Hematopoietic multipotent progenitor cell treated with erythropoietin and hydrocortisone succinate and interleukin-3 and kit ligand, for 4 days (in vitro differentiated cells): Measurements from ENCODE around the gene ZNF264.
A peak's percentile ranks its signal among the peaks of the same experiment; 100 is the strongest.
"Not testable (repeated sequence)": the region's sequence is repeated elsewhere in the genome, so short reads cannot be mapped to it uniquely, and the experiment has no call there.

Experiments
- DNase-seq: peaks from one replicate; pipeline ENCODE4 v3.0.0-alpha.2; 2015

The ZNF264 gene

DNA sequence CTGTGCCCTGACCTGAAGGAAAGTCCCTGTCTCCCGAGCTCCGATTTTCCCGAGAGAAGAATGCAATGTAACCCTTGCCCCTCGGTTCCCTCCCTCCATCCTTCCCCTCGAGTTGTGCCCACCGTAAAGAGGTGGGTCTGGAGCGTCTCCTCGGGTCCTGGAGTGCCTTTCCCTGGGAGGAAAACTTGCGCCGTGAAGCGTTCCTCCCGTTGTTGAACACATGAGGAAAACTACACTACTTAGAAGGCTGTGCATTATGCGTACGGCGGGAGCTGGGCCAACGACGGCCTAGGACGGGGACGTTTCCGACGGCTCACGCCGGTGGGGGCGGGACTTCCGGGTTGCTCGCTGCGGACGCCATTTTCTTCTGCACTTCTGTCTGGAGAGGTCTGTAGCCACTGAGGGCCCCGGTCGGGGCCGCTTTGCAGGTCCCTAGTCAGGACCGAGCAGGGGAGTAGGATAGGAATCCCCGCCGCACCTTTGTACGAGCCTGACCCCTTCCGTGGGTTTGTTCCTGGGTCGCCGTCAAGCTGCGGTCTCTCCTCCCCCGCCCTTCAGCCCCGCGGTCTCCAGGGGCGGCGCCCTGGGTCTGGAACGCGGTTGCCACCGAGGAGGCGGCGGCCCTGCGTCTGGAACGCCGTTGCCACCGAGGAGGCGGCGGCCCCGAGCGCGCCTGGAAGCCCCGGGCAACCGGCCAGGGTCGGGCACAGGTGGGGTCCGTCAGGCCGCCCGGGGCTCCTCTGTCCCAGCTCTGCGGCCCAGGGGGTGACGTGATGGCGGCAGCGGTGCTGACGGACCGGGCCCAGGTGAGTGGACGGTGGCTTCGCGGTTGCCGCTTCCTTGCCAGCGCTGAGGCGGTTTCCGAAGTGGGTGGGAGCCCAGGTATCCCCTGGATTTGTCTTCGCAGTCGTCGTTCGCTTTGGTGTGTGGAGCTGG lies at the start of gene ZNF264:
Gene ZNF264 (plus strand): TSS at position 360 of the 936 bp plus-strand sequence. CDS start 414 bp downstream, at position 774.
- DNase-seq, result peak; percentile 96

DNA sequence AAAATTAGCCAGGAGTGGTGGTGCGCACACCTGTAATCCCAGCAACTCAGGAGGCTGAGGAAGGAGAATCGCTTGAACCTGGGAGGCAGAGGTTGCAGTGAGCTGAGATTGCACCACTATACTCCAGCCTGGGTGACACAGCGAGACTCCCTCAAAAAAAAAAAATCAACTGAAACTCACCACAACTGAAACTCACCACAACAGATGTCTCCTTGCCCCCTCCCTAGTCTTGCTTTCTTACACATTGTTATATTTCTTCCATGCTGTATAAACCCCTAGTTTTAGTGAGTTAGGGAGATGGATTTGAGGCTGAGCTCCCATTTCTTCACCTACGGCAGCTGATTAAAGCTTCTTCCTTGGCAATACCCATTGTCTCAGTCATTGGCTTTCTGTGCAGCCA lies 49.6 kb upstream of the ZNF264 start:
- no peak for DNase-seq

DNA sequence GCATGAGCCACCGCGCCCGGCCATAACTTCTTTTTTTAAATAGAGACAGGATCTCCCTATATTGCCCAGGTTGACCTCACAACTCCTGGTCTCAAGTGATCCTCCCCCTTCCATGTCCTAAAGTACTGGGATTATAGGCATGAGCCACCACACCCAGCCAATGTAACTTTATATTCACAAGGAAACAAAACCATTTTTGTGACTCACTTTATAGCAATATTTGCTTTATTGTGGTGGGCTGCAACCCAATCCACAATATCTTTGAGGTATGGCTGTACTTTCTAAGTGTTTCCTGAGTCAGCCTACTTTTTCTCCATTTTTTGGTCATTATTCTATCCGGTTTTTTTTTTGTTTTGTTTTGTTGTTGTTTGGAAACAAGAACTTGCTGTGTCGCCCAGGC lies 38.4 kb upstream of the ZNF264 start:
- no peak for DNase-seq

DNA sequence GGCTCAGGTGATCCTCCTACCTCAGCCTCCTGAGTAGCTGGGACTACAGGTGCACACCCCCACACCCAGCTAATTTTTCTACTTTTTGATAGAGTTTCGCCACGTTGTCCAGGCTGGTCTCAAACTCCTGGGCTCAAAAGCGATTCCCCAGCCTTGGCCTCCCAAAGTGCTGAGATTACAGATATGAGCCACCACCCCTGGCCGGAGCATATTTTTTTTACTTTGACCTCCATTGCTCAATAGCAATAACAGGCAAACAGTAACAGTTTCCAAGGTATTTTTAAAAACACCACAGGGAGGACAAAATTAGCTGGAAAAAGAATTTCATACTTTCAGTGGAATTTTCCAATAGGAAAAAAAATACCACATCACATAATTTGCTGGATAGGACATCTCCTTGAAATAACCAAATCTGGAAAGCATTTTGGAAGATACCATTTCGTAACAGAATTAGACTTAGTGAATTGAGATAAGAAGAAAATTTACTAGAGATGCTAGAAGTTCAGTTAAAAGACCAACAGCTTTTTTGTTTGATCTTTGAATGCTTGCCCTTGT lies 29.2 kb upstream of the ZNF264 start:
- no peak for DNase-seq

DNA sequence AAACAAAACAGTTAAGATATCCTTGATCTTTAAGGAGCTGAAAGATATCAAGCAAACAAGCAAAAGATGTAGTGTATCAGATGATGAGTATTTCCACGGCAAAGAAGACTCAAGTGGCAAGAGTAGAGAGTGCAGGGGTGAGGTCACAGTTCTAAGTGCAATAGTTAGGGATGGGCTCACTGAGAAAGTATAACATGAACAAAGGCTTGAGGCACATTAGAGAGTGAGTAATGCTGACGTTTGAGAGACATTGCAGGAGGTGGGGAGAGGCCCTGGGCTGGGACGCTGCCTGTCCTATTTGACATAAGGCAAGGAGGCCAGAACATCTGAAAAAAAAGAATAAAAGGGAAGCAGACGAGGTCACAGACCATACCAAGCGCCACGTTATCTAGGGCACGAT lies 25.5 kb upstream of the ZNF264 start:
- no peak for DNase-seq

DNA sequence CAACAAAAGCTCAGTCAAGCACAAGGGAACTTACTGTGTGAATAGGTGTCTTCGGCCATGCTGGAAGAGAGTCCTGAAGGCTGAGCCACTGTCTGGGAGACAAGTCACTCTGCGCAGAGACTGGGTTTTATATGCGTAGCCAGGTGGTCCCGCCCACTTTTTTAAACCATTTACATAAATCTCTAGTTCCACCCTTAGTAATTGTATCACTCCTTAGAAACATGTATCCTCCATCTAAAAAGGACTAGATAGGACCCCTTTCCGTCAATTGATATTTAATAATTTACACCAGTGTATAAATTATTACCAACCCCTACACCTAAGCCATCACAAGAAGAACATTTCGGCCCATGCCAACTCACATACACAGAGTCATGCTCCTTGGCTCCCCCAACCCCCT lies 23.9 kb upstream of the ZNF264 start, which contains the start of gene DUXA:
Gene DUXA (minus strand): TSS at position 101 of the 400 bp plus-strand sequence. CDS start 42 bp downstream, at position 59.
- DNase-seq, result no peak

DNA sequence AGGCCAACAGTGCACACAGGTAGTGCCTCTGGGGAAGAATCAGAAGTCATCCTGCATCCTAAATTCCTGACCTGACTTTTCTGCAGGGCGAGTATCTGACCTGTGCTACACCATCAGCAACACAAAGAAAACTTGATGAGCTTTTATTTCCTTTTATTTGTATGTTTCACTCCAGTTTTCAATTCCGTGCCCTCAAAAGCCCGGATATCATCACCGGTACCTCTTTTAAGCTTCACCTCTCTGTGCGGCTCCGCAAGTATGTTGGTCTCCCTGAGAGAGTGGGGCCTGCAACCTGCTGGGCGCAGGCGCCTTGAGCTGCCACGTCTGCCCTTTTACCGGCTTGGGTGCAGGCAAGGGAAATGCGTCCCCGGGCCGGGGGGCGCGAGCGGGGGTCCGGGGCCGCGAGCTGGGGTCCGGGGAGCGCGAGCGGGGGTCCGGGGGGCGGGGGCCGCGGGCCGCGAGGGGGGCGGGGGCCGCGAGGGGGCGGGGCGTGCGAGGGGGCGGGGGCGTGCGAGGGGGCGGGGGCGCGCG lies 19.7 kb upstream of the ZNF264 start:
- peak; percentile 72 for DNase-seq

DNA sequence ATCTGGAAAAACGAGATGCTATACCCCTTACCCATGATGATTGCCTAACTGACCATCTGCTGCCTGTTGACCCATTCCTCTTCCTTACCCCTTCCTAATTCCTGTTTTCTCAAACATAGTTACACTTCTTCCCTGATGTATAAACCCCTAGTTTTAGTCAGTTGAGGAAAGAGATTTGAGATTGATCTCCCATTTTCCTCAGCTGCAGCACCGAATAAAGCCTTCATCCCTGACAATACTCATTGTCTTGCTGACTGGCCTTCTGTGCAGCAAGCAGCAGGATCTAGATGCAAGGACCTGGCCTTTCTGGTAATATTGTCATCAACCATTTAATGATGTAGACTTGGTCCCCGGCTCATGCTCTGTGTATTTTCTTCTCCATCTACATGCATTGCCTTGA lies 999 bp upstream of the ZNF264 start:
- DNase-seq, result no peak

DNA sequence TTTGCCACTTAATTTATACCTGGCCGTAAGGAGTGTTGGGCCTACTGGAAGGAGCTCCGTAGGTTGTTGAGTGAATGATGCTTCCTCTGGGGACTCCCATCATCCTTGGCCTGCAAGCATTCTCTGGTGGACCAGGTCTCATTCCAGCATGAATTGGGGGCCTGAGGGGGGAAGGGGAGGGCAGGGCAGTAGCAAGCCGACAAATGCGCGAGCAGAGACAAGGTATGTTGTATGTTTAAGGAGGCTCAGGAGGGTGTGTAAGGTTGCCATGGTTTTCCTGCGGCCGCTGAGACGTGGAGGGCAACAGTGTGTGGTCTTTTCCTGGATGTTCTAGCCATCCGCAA lies 749 bp downstream of the ZNF264 start:
- peak; percentile 24 for DNase-seq

DNA sequence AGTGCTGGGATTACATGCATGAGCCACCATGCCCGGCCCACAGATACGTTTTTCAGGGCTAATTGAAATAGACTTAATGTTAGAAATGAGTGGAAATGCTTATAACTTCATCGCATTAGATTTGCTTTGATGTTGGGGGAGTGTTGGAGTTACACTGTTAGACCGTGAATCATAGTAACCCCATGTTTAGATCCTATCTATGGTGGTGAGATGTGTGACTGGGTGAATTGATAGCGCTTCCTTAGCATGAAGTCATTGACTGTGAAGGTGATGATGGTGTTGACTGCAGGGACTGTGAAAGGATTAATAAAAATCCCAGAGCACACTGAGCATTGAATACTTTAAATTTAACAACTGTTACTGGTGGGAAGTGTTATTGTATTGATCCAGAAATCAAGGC lies 1.7 kb downstream of the ZNF264 start:
- peak; percentile 24 for DNase-seq

DNA sequence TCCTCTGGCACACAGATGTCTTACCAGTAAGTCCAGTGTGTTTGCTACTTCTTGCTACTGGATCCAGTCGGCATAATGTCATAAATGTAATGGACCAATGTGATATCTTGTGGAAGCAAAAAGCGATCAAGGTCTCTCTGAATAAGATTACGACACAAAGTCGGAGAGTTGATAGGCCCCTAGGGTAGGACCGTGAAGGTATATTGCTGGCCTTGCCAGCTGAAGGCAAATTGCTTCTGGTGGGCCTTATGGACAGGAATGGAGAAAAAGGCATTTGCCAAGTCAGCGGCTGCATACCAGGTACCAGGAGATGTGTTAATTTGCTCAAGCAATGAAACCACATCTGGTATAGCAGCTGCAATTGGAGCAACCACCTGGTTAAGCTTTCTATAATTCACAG lies 6.6 kb downstream of the ZNF264 start:
- DNase-seq, result not testable (repeated sequence)

DNA sequence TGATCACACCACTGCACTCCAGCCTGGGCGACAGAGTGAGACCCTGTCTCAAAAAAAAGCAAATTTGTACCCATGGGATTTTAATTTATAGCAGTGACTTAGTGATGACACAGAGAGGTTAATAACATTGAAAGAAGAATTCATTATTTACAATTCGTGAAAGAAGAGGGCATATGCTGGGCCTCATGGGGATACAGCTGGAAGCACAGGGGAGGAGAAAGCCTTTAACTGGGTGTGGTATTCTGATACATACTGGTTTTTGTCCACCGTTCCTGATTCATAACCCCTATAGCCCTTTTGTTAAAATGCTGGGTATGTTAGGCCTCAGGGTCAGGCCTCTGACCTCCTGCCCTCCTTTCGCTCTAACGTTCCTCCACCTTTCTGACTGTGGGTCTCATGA lies 10.9 kb downstream of the ZNF264 start:
- no peak for DNase-seq

DNA sequence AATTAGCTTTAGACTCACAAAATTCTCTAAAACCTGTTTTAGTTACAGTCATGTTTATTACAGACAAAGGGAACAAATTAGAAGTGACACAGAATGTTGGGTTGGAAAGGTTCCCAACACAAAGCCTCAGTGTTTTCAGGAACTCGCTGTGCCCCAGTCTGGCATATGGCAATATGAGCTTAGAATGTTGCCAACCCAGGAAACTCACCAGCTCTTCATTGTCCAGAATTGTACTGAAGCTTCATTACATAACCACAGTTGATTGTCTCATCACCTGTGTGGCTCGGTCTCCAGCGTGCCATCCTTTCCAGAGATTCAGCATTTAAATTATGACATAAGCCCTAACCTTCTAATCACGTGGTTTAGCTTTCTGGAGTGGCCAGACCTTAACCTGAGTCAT lies 19.1 kb downstream of the ZNF264 start:
- DNase-seq, result no peak

DNA sequence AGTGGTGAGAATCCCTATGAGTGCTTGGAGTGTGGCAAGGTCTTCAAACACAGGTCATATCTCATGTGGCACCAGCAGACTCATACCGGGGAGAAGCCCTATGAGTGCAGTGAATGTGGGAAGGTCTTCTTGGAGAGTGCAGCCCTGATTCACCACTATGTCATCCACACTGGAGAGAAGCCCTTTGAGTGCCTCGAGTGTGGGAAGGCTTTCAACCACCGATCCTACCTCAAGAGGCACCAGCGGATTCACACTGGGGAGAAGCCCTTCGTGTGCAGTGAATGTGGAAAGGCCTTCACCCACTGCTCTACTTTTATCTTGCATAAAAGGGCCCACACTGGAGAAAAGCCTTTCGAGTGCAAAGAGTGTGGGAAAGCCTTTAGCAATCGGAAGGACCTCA lies 20.8 kb downstream of the ZNF264 start:
- DNase-seq, result no peak

DNA sequence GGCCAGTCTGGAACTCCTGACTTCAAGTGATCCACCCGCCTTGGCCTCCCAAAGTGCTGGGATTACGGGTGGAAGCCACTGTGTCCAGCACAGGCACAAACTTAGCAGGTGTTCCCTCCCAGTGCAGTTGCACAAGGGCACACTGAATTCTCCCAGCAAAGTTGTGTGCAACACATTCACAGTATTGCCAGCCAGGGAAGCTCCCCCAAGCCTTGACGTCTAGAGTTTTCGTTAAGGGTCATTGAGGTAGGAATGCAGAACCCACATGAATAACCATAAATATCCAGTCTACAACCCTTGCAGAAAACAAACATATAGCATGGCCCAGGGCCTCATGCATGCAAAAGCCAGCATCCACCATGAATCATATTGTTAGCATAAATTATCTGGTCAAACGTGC lies 36.2 kb downstream of the ZNF264 start:
- no peak for DNase-seq

DNA sequence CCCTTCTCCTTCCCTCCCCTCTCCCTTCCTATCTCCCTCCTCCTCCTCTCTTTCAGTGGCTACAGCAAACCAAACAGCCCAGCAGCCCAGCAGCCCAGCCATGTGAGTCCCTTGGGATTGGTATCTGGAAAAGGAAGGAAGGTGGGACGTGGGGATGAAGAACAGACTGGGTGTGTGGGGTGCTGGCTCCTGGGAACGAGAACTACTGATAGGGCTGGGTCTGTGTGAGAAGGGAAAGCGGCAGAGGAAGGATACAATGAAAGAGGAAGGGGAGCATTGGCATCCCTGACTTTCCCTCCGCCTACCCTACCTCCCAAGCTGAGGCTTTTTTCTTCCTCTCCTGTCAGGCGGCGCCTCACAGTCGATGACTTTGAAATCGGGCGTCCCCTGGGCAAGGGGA lies 40.4 kb downstream of the ZNF264 start:
- DNase-seq, result no peak

DNA sequence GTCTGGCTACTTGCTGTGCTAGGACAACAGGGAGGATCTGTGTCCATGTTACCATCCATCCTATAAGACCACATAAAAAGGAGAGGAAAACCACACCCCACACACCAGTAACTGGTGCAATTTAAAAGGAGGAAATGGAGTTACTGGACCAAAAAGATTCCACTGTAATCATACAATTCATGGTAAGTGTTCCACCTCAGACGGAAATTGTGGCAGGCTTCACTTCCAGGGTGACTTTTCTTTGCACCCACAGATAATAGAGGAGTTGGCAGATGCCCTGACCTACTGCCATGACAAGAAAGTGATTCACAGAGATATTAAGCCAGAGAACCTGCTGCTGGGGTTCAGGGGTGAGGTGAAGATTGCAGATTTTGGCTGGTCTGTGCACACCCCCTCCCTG lies 41.9 kb downstream of the ZNF264 start:
- peak; percentile 9 for DNase-seq

DNA sequence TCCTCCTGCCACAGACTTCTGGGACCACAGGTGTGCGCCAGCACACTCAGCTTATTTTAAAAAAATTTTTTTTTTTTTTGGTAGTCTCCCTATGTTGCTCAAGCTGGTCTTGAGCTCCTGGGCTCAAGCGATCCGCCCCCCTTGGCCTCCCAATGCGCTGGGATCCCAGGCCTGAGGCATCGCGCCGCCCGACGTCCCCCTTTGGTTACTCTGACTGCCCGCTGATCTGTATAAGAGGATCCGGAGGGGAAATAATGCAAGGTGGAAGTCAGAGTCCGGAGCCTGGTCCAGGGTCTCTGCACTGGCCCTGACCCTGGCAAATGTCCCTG lies 48.6 kb downstream of the ZNF264 start:
- DNase-seq, result peak; percentile 36

DNA sequence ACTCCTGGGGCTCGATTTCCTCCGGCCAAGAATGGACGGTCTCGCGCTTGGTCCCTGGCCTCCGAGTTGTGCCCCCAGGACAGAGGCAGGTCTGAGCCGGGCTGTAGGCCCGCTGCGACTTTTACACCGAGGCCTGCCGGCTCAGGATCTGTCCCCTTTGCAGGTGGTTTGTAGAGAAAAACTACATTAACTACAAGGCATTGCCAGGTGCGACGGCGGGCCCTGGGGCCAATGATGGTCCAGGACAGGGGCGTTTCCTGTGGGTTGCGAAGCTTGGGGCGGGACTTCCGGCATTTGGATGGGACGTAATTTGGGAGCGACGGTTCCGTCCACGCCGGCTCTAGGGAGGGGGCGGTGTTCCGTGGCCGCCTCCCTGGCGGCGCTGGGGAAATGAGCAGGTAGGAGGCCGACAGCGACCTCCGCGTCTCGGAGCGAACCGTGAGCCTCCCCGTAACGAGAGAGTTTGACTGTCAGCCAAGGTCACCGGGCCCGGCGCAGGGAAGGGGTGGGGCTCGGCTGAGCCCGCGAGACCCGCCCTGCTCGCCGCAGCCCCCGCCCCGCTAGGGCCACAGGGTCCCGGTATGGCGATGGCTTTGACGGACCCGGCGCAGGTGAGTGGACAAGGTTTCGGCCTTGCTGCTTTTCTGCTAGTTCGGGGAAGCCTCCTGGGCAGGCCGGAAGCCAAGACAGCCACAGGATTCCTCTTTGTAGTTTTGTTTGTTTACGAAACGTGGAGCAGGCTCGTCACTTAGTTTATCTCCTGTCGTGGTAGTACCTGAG lies 49.2 kb downstream of the ZNF264 start, which contains the start of gene ZNF805:
Gene ZNF805 (plus strand): TSS at position 322 of the 780 bp plus-strand sequence. CDS start 260 bp downstream, at position 582.
- DNase-seq, result peak; percentile 98

DNA sequence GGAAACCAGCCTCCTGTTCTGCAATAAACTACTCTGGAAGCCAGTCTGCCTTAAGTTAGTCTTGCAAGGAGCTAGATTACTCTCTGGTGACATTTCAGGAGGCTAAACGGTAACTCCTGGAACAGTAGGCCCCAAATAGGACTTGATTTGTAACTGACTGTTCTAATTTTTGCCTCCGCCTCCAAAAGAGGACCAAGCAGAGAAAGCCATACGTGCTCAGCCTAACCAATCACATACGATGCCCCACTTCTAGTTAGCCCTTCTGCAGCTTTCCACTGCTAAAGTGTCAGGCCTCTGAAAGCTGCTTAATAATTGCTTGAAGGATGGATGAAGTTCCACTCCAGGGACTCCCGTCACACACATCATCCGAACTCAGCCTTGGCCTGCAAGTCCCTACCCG lies 49.9 kb downstream of the ZNF264 start:
- DNase-seq, result peak; percentile 51

DNA sequence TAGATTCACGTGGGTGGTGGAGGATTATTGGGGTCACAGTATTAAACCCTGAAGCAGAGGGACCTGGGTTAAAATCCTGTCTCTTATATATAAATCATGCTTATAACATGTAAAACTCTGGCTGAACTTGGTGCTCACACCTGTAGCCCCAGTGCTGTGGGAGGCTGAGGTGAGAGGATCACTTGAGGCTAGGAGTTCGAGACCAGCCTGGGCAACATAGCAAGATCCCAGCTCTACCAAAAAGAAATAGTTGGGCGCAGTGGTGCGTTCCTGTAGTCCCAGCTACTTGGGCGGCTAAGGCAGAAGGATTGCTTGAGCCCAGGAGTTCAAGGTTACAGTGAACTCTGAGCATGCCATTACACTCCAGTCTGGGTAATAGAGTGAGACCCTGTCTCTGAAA lies 51.5 kb downstream of the ZNF264 start:
- DNase-seq, result no peak

DNA sequence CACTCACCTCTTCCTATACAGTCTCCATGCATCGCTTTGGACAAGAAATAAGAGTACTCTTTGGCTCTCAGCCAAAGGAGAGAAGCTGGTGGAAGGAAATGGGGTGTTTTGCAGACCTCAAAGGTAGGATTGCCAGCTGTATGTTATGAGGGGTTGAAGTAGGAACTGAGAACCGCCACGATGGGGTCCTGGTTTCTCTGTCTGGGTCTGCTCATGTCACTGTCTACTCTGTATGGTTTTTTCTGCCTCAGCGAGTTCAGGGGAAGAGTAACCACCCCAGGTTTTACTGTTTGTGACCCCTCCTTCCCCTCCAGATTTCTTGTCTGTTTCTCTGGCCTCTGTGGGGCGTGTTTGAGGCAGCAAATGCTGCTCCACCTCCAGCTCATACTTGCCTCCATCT lies 53.2 kb downstream of the ZNF264 start:
- no peak for DNase-seq

DNA sequence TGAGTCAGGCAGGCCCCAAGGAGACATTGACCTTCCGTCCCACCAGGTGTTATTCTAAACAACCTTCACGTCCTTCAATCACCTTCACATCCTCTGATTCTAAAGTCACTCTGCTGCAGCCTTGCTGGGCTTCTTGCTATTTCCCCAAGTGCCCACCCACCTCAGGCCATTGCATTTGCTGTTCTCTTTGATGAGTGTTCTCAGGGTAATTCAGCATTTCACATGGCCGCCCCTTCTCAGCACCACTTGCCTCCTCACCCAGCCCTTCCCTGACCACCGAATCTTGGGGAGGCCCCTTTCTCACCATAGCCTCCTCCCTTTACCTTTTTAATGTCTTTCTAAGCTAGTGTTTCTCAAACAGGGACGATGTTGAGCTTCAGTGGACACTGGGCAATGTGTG lies 53.8 kb downstream of the ZNF264 start:
- DNase-seq, result no peak
